Esophagus (tissue), 2 donors: ENCODE measurements around the gene PADI1. TPM values are rescaled to one million over a fixed set of nuclear protein-coding genes. Genes with fewer than 3 reads are reported as not detected.

ENCODE experiments used
- H3K27ac ChIP-seq, 2 donors: one replicate each; pipeline ENCODE4 v1.5.1; 2013; ENCODE audit warnings: low read depth in 2 of 2, mild to moderate bottlenecking in 2 of 2, inconsistent platforms in 1 of 2, low read length in 1 of 2, moderate library complexity in 1 of 2
- H3K27me3 ChIP-seq, 2 donors: one replicate each; pipeline ENCODE4 v1.6.1; 2013; ENCODE audit warnings: low read length in 2 of 2, control low read depth in 1 of 2, mild to moderate bottlenecking in 1 of 2; ENCODE audit not compliant: insufficient read depth in 2 of 2, control insufficient read depth in 1 of 2
- H3K36me3 ChIP-seq, 2 donors: one replicate each; pipeline ENCODE4 v1.6.1; 2013; ENCODE audit warnings: low read length in 1 of 2; ENCODE audit not compliant: control insufficient read depth in 2 of 2, insufficient read depth in 2 of 2
- H3K4me1 ChIP-seq, 2 donors: one replicate each; pipeline ENCODE4 v1.6.1; 2013; ENCODE audit warnings: low read length in 1 of 2; ENCODE audit not compliant: control insufficient read depth in 2 of 2, insufficient read depth in 2 of 2
- H3K4me3 ChIP-seq, 2 donors: one replicate each; pipeline ENCODE4 v1.5.1; 2013; ENCODE audit warnings: low read length in 2 of 2, mild to moderate bottlenecking in 2 of 2, low read depth in 1 of 2, moderate library complexity in 1 of 2
- H3K9me3 ChIP-seq, 2 donors: one replicate each; pipeline ENCODE4 v1.6.1; 2013; ENCODE audit warnings: mild to moderate bottlenecking in 2 of 2, low read depth in 1 of 2, low read length in 1 of 2, moderate library complexity in 1 of 2; ENCODE audit not compliant: control insufficient read depth in 2 of 2, insufficient read depth in 1 of 2
- WGBS, 2 donors: extraction: QIAGEN DNeasy Blood & Tissue Kit; methylation state at CpG; one replicate each; pipeline ENCODE4 v1.1.7; 2013; 5-methylcytosine and 5-hydroxymethylcytosine counted together
- polyA plus RNA-seq, 2 donors: library from polyadenylated mRNA; stranded (reverse); fragments of 200-250 nt; gene quantifications; one replicate each; pipeline ENCODE4 v1.2.3, GENCODE V29; 2013
- donor health status: healthy with polysubstance abuse.
- donor health status: Bipolar disorder and iron deficiency.

PADI1 gene
- polyA plus RNA-seq, 2 donors: 162 to 398 TPM

DNA sequence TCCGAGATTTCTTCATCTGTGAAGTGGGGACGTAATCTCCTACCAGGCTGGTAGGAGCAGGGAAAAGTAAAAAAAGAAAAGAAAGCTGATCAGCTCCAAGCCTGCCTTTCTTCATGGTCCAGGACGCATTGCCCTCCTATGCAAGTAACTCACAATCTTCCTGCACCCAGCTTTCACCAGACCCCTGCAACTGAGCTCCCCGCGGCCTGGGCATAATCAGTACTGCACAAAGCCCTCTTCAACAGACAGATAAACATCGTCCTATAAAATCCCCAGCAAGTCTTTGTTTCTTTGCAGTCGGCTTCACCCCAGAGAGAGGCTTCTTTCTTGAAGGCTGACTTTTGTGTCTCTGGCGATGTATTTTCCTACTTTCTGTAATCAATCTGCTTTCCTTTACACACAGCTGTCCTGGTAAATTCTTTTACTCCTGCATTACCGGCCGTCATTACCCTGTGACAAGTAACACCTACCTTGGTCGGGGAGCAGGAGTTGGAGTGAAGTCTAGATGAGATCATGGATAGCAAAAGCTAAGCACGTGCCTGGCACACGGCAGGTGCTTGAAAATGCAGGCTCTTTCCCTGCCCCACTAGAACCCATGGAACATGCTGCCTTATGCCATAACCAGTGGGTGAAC is 8.3 kb downstream of the PADI1 start:
- Histone ChIP-seq H3K36me3 (peaks cover 0 to 5% of the 10 kb centered on the region in 2 donors), H3K4me3 (peak overlapping the region in 1 of 2 donors; percentile 9), H3K27me3 (no peaks in the 10 kb centered on the region), H3K4me1 (peaks cover 2 to 24% of the 10 kb centered on the region in 2 donors), H3K9me3 (no peaks in the 10 kb centered on the region), H3K27ac (peak overlapping the region in 1 of 2 donors; percentile 26)
- 65% methylated on average over 13 of the region's 13 CpGs for WGBS, 2 donors

- H3K27me3 ChIP-seq: no peaks in the 10 kb centered on the region
- WGBS, 2 donors: 81 to 83% methylated on average over 9 of the region's 9 CpGs
- no peaks in the 10 kb centered on the region for H3K9me3 ChIP-seq
- H3K27ac ChIP-seq: peak overlapping the region in 1 of 2 donors; percentile 26
- peak overlapping the region in 1 of 2 donors; percentile 18 for H3K4me3 ChIP-seq
- H3K36me3 ChIP-seq: peaks cover 0 to 4% of the 10 kb centered on the region in 2 donors
- H3K4me1 ChIP-seq: peaks cover 2 to 24% of the 10 kb centered on the region in 2 donors
Measured at GRCh38 chr1:17213782-17214148, 8.8 kb downstream of the PADI1 start.

- 64 to 65% methylated on average over 5 of the region's 5 CpGs for WGBS, 2 donors
- Histone ChIP-seq H3K27me3 (no peaks in the 10 kb centered on the region), H3K36me3 (peaks cover 0 to 4% of the 10 kb centered on the region in 2 donors), H3K9me3 (peaks cover 0 to 3% of the 10 kb centered on the region in 2 donors), H3K4me1 (peaks cover 2 to 24% of the 10 kb centered on the region in 2 donors), H3K4me3 (peak overlapping the region; percentile 4 to 10), H3K27ac (peak overlapping the region; percentile 55 to 79)
Measured at GRCh38 chr1:17214876-17215544, 10.1 kb downstream of the PADI1 start.

DNA sequence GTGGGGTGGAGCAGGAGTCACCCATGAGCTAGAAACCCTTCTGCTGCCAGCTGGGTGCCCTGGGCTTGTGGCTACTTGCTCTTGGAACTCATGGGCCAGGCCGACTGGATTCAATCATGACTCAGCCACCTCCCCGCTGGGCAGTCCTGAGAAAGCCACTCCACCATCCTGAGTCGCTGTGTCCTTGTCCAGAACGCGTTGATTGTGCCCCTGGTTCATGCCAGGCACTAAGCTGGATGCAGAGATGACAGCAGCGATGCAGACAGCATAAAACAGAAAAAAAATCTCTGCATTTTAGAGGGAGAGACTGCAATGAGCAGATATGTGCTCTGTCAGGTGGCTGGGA is 10.6 kb downstream of the PADI1 start:
- Histone ChIP-seq H3K4me1 (peaks cover 2 to 24% of the 10 kb centered on the region in 2 donors), H3K36me3 (peaks cover 0 to 4% of the 10 kb centered on the region in 2 donors), H3K27me3 (no peaks in the 10 kb centered on the region), H3K27ac (peak overlapping the region; percentile 55 to 79), H3K4me3 (peak overlapping the region in 1 of 2 donors; percentile 12), H3K9me3 (peaks cover 0 to 3% of the 10 kb centered on the region in 2 donors)
- WGBS, 2 donors: 52 to 65% methylated on average over 6 of the region's 6 CpGs

- H3K4me3 ChIP-seq: peak overlapping the region in 1 of 2 donors; percentile 12
- peaks cover 5 to 24% of the 10 kb centered on the region in 2 donors for H3K4me1 ChIP-seq
- no peaks in the 10 kb centered on the region for H3K27me3 ChIP-seq
- WGBS, 2 donors: 59 to 64% methylated on average over 5 of the region's 5 CpGs
- H3K9me3 ChIP-seq: peaks cover 0 to 3% of the 10 kb centered on the region in 2 donors
- H3K27ac ChIP-seq: peak overlapping the region; percentile 43 to 79
- peaks cover 0 to 4% of the 10 kb centered on the region in 2 donors for H3K36me3 ChIP-seq
Measured at GRCh38 chr1:17216078-17216477, 11.2 kb downstream of the PADI1 start.

GRCh38 chr1:17217607-17218006 is 12.7 kb downstream of the PADI1 start:
- Histone ChIP-seq H3K4me1 (peaks cover 3 to 16% of the 10 kb centered on the region in 2 donors), H3K27ac (no peak overlapping the region), H3K9me3 (peaks cover 0 to 3% of the 10 kb centered on the region in 2 donors), H3K4me3 (no peak overlapping the region), H3K27me3 (no peaks in the 10 kb centered on the region), H3K36me3 (peaks cover 0 to 4% of the 10 kb centered on the region in 2 donors)
- WGBS, 2 donors: 81 to 82% methylated on average over 3 of the region's 3 CpGs

- H3K27me3 ChIP-seq: no peaks in the 10 kb centered on the region
- WGBS, 2 donors: 59 to 68% methylated on average over 7 of the region's 7 CpGs
- peaks cover 0 to 2% of the 10 kb centered on the region in 2 donors for H3K36me3 ChIP-seq
- peaks cover 0 to 3% of the 10 kb centered on the region in 2 donors for H3K9me3 ChIP-seq
- H3K4me3 ChIP-seq: no peak overlapping the region
- H3K4me1 ChIP-seq: peaks cover 3 to 10% of the 10 kb centered on the region in 2 donors
- H3K27ac ChIP-seq: no peak overlapping the region
Measured at GRCh38 chr1:17218939-17219338, 14.0 kb downstream of the PADI1 start.

- peaks cover 0 to 3% of the 10 kb centered on the region in 2 donors for H3K9me3 ChIP-seq
- H3K27ac ChIP-seq: no peak overlapping the region
- H3K4me1 ChIP-seq: peaks cover 3 to 10% of the 10 kb centered on the region in 2 donors
- H3K4me3 ChIP-seq: no peak overlapping the region
- 91 to 94% methylated on average over 3 of the region's 3 CpGs for WGBS, 2 donors
- peaks cover 0 to 1% of the 10 kb centered on the region in 2 donors for H3K36me3 ChIP-seq
- H3K27me3 ChIP-seq: no peaks in the 10 kb centered on the region
Measured at GRCh38 chr1:17220287-17220686, 15.4 kb downstream of the PADI1 start.

DNA sequence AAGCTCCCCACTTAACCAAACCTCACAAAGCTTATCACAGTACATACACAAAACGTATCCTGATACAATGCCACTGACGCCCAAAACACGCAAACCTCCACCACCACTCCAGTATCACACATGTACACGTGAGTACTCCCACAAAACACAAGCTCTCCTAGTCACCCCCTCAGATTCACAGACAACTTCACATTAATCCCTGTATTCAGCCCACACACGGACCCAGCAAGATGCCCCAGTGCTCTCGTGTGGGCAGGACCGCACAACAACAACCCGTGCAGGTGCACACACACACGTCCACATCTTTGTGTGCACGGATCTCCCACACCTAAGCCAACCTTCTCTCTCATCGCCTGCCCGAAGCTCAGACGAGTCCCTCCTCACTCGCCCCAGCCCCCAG is 17.6 kb downstream of the PADI1 start:
- H3K9me3 ChIP-seq: peaks cover 0 to 3% of the 10 kb centered on the region in 2 donors
- H3K27me3 ChIP-seq: no peaks in the 10 kb centered on the region
- H3K27ac ChIP-seq: no peak overlapping the region
- H3K36me3 ChIP-seq: peaks cover 0 to 1% of the 10 kb centered on the region in 2 donors
- H3K4me1 ChIP-seq: peaks cover 3 to 5% of the 10 kb centered on the region in 2 donors
- WGBS, 2 donors: 80 to 84% methylated on average over 14 of the region's 14 CpGs
- no peak overlapping the region for H3K4me3 ChIP-seq
